GM12801 (cell line): ENCODE results near the gene METTL22.

Experiments
- CTCF ChIP-seq: IDR thresholded peaks from one replicate; pipeline ENCODE4 v1.5.1; 2011; ENCODE audit warnings: control low read depth; ENCODE audit not compliant: insufficient read length; ENCODE audit errors: extremely low read depth

The METTL22 gene

GRCh38 chr16:8621572-8622314 is at the start of gene METTL22:
Gene METTL22 (plus strand): TSS chr16:8621698. CDS start chr16:8625666, 3,968 bp downstream.
- TF ChIP-seq CTCF: no peak

GRCh38 chr16:8572063-8572918 is 49.2 kb upstream of the METTL22 start:
- no peak for TF ChIP-seq CTCF

- no peak for TF ChIP-seq CTCF
Observed at GRCh38 chr16:8572919-8573724, 48.4 kb upstream of the METTL22 start.

GRCh38 chr16:8575399-8575798 is 46.1 kb upstream of the METTL22 start:
- TF ChIP-seq CTCF: no peak

- TF ChIP-seq CTCF: no peak
Observed at GRCh38 chr16:8576141-8577004, 45.1 kb upstream of the METTL22 start.

DNA sequence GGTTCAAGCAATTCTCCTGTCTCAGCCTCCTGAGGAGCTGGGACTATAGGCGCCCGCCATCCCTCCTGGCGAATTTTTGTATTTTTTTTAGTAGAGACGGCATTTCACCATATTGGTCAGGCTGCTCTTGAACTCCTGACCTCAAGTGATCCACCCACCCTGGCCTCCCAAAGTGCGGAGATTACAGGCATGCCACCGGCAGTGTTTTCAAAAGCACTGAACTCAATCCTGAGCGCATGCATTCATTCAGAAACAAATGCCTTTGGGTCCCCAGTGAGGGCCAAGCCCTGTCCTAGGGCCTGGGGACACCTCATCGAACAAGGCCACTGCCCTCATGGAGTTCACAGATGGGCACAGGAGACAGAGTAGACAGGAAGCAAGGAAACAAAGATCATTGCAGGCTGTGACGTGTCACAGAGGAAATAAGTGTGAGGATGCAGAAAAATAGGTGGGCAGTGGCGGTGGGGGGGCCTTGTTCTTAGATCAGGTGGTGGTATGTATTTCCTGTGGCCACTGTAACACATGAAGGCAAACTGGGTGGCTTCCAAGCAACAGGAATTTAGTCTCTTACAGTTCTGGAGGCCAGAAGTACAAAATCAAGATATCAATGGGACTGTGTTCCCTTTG is 43.7 kb upstream of the METTL22 start:
- TF ChIP-seq CTCF: no peak
